KMS-11 (cell line): Measurements from ENCODE around the gene OSBPL10.

Experiments
- H2AFZ ChIP-seq: fragments of 200-600 bp; sonication (generic); 2 replicates; pipeline ENCODE4 v1.6.1; 2016; ENCODE audit warnings: antibody characterized with exemption, mixed run types, low read depth
- H3K27ac ChIP-seq: fragments of 200-600 bp; sonication (generic); 2 replicates; pipeline ENCODE4 v1.6.1; 2016; ENCODE audit warnings: mild to moderate bottlenecking, mixed run types
- H3K27me3 ChIP-seq: fragments of 200-600 bp; sonication (generic); 2 replicates; pipeline ENCODE4 v1.6.1; 2017; ENCODE audit warnings: mild to moderate bottlenecking, low read depth, mixed run types, moderate library complexity; ENCODE audit not compliant: insufficient read depth
- H3K36me3 ChIP-seq: fragments of 200-600 bp; sonication (generic); 2 replicates; pipeline ENCODE4 v1.6.1; 2017; ENCODE audit warnings: mild to moderate bottlenecking, mixed run types; ENCODE audit not compliant: insufficient read depth
- H3K4me1 ChIP-seq: fragments of 200-600 bp; sonication (generic); 2 replicates; pipeline ENCODE4 v1.6.1; 2016; ENCODE audit warnings: mild to moderate bottlenecking, low read depth, mixed run types; ENCODE audit not compliant: poor library complexity, severe bottlenecking
- H3K4me2 ChIP-seq: fragments of 200-600 bp; sonication (generic); 2 replicates; pipeline ENCODE4 v1.7.0; 2016; ENCODE audit warnings: mild to moderate bottlenecking, mixed run types
- H3K4me3 ChIP-seq: fragments of 200-600 bp; sonication (generic); IDR thresholded peaks from 2 replicates; pipeline ENCODE4 v1.6.1; 2017; ENCODE audit warnings: low read depth, low read length, mixed read lengths; ENCODE audit not compliant: insufficient read depth
- H3K79me2 ChIP-seq: fragments of 200-600 bp; sonication (generic); 2 replicates; pipeline ENCODE4 v1.6.1; 2016; ENCODE audit warnings: low read depth, mixed run types; ENCODE audit not compliant: insufficient read depth
- H3K9ac ChIP-seq: fragments of 200-600 bp; sonication (generic); 2 replicates; pipeline ENCODE4 v1.6.1; 2016; ENCODE audit warnings: mild to moderate bottlenecking, mixed run types
- H4K20me1 ChIP-seq: fragments of 200-600 bp; sonication (generic); 2 replicates; pipeline ENCODE4 v1.6.1; 2016; ENCODE audit warnings: mild to moderate bottlenecking, mixed run types; ENCODE audit not compliant: insufficient read depth
- TF ChIP-seq, protein P1 (sequence below): fragments of 200-600 bp; sonication (generic); conservative IDR thresholded peaks from 2 replicates; pipeline ENCODE4 v1.6.1; 2017; ENCODE audit warnings: low read depth, mild to moderate bottlenecking, antibody characterized with exemption, low read length, moderate library complexity, mixed read lengths

The OSBPL10 gene

DNA sequence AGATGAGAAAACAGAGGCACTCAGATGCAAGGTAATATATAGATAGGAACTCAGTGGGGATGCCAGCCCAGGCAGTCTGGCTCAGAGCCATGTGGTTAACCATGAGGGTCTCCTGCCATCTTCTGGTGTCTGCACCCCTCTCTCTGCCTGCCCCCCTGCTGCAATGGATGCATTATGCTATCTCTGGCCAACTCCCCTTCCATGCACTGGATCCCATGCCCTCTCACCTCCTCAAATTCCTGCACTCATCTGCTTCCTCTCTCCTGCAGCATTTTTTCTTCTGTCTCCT, 285.1 kb downstream of the OSBPL10 start:
- H3K4me1 ChIP-seq = no peaks in the 10 kb centered on the region
- TF ChIP-seq, protein P1, sequence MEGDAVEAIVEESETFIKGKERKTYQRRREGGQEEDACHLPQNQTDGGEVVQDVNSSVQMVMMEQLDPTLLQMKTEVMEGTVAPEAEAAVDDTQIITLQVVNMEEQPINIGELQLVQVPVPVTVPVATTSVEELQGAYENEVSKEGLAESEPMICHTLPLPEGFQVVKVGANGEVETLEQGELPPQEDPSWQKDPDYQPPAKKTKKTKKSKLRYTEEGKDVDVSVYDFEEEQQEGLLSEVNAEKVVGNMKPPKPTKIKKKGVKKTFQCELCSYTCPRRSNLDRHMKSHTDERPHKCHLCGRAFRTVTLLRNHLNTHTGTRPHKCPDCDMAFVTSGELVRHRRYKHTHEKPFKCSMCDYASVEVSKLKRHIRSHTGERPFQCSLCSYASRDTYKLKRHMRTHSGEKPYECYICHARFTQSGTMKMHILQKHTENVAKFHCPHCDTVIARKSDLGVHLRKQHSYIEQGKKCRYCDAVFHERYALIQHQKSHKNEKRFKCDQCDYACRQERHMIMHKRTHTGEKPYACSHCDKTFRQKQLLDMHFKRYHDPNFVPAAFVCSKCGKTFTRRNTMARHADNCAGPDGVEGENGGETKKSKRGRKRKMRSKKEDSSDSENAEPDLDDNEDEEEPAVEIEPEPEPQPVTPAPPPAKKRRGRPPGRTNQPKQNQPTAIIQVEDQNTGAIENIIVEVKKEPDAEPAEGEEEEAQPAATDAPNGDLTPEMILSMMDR = no peak
- H3K9ac ChIP-seq = no peak overlapping the region
- H3K27me3 ChIP-seq = no peaks in the 10 kb centered on the region
- no peak overlapping the region for H3K27ac ChIP-seq
- H3K4me3 ChIP-seq = no peak overlapping the region
- no peaks in the 10 kb centered on the region for H3K79me2 ChIP-seq
- no peaks in the 10 kb centered on the region for H3K36me3 ChIP-seq
- no peak overlapping the region for H3K4me2 ChIP-seq
- H2AFZ ChIP-seq = no peak overlapping the region
- H4K20me1 ChIP-seq = no peaks in the 10 kb centered on the region

DNA sequence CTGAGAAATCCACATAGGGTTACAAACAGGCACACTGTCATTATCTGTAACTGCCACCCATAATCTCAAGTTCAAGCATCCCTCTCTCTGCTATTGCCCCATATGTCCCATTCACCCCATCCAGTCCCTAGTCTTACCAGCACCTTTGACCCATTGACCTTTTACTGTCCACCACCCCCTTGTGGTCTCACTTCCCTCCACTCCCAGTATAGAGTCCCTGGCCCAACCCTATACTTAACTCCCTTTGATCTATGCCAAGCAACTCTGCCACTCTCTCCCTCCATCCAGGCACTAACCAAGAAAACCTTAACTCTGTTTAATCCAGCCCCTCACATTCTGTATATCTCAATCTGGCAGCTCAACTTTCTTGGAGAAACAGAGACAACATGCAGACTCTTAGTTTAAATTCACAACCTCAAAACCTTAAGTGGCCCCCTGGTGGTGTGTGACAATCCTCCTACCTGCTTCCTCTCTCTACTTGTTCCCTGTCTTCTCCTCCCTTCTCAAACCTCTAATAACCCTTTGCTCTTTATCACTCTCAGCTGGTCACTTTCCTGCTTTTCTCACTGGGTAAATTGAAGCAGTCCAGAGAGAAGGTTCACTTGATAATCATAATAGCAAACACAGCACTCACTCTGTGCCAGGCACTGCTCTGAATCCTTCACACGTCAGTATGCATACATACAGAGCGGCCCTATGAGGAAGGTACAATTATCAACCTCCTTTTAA, 285.6 kb downstream of the OSBPL10 start:
- Histone ChIP-seq H3K27ac (no peak overlapping the region), H3K9ac (no peak overlapping the region), H4K20me1 (no peaks in the 10 kb centered on the region), H3K4me2 (no peak overlapping the region), H3K79me2 (no peaks in the 10 kb centered on the region), H3K4me1 (no peaks in the 10 kb centered on the region), H3K36me3 (no peaks in the 10 kb centered on the region), H3K27me3 (no peaks in the 10 kb centered on the region), H2AFZ (no peak overlapping the region), H3K4me3 (no peak overlapping the region)
- TF ChIP-seq, protein P1 = no peak

DNA sequence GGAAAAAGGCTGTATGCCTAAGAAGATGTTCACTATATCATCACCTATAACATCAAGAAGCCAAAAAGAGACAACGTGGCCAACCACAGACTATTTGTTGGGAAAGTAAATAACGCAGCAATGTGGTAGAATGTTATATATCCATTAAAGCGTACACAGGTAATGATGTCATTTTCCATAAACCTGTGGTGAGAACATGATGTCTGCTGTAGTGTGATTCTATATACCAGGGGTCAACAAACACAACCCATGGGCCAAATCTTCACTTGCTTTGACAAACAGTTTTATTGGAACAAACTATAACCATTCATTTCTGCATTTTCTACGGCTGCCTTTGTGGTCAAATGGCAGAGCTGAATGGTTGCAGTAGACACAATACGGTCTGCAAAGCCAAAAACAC, 287.7 kb downstream of the OSBPL10 start:
- Histone ChIP-seq H2AFZ (no peak overlapping the region), H3K4me3 (no peak overlapping the region), H3K36me3 (no peaks in the 10 kb centered on the region), H3K4me2 (no peak overlapping the region), H3K27ac (no peak overlapping the region), H4K20me1 (no peaks in the 10 kb centered on the region), H3K9ac (no peak overlapping the region), H3K27me3 (no peaks in the 10 kb centered on the region), H3K79me2 (no peaks in the 10 kb centered on the region), H3K4me1 (no peaks in the 10 kb centered on the region)
- TF ChIP-seq, protein P1 = no peak

DNA sequence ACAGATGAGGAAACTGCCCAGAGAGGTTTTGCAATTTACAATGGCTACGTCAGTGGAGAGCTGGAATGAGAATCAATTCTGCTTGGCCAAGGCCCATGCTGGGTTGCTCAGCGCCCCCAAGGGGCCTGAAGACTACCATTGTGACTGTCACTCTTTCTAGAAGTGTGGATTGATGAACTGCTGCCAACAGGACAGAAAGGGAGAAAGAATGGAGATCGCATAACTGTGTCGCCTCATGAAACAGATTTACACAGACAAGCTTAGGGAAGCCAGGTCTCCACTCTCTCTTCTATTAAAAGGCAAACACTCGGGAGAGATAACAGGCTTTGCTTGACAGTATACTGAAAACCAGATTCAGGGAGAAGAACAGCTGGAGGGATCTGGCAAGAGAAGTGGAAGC, 288.3 kb downstream of the OSBPL10 start:
- no peak overlapping the region for H3K9ac ChIP-seq
- TF ChIP-seq, protein P1 = no peak
- H3K4me2 ChIP-seq = no peak overlapping the region
- H3K4me1 ChIP-seq = no peaks in the 10 kb centered on the region
- no peaks in the 10 kb centered on the region for H4K20me1 ChIP-seq
- no peak overlapping the region for H3K4me3 ChIP-seq
- H3K27ac ChIP-seq = no peak overlapping the region
- H3K79me2 ChIP-seq = no peaks in the 10 kb centered on the region
- H3K27me3 ChIP-seq = no peaks in the 10 kb centered on the region
- no peaks in the 10 kb centered on the region for H3K36me3 ChIP-seq
- no peak overlapping the region for H2AFZ ChIP-seq
